Neuron (in vitro differentiated cells): Measurements from ENCODE around the gene LDAH.

Source experiments
- H2AFZ ChIP-seq: one replicate; pipeline ENCODE4 v1.6.1; 2013; ENCODE audit warnings: low read depth, mild to moderate bottlenecking, inconsistent platforms, low read length, moderate library complexity
- H3K27me3 ChIP-seq: one replicate; pipeline ENCODE4 v1.6.1; 2013; ENCODE audit warnings: low read length; ENCODE audit not compliant: insufficient read depth
- H3K36me3 ChIP-seq: one replicate; pipeline ENCODE4 v1.6.1; 2013; ENCODE audit warnings: low read length; ENCODE audit not compliant: insufficient read depth
- H3K4me1 ChIP-seq: one replicate; pipeline ENCODE4 v1.6.1; 2013; ENCODE audit warnings: low read length; ENCODE audit not compliant: insufficient read depth
- H3K4me3 ChIP-seq: 2 replicates; pipeline ENCODE4 v1.5.1; 2013; ENCODE audit warnings: mild to moderate bottlenecking, low read length, moderate library complexity
- H3K9me3 ChIP-seq: one replicate; pipeline ENCODE4 v1.6.1; 2013; ENCODE audit warnings: low read length

Gene LDAH

GRCh38 chr2:20670315-20671035 is 152.4 kb downstream of the LDAH start:
- Histone ChIP-seq H3K9me3 (peaks cover 4% of the 10 kb centered on the region), H3K36me3 (peaks cover 3% of the 10 kb centered on the region), H3K27me3 (peaks cover 17% of the 10 kb centered on the region), H2AFZ (no peak overlapping the region), H3K4me1 (peaks cover 12% of the 10 kb centered on the region), H3K4me3 (no peak overlapping the region)

DNA sequence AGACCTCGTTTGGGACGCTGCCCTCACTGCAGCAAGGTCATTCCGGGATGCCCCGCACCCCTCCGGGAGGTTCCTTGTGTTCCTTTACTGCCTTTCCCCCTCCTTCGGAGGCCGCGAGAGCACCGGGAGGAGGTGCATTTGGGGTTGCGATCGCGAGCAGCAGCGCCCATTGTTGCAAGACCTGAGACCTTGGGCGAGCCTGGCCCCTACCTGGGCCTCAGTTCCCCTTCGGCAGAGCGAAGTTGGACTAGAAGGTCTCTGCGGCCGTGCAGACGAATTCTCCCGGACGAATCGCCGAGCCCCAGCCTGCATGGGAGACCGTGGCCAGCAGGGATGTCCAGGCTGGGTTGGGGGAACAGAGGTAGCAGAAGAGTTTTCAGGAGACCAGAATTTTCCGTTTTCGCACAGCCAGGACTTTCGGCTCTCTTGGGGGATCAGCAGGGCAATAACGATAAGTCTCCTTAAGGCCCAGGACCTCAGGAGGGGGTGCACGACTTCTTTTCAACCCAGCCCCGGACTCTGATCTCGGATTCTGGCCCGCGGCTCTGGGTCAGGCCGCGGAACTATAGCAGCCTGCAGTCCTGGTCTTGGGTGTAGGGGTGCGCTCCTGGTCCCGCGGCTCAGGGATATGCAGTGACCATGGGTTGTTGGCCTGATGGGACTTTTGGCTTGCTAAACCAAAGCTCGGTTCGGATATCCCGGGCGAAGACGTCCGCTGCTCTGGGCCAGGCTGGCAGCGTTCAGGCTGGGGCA is 153.2 kb downstream of the LDAH start:
- no peak overlapping the region for H2AFZ ChIP-seq
- peaks cover 3% of the 10 kb centered on the region for H3K36me3 ChIP-seq
- no peak overlapping the region for H3K4me3 ChIP-seq
- H3K4me1 ChIP-seq: peaks cover 12% of the 10 kb centered on the region
- H3K27me3 ChIP-seq: peaks cover 24% of the 10 kb centered on the region
- peaks cover 4% of the 10 kb centered on the region for H3K9me3 ChIP-seq

- Histone ChIP-seq H3K36me3 (peaks cover 3% of the 10 kb centered on the region), H2AFZ (no peak overlapping the region), H3K27me3 (peaks cover 32% of the 10 kb centered on the region), H3K4me1 (peaks cover 12% of the 10 kb centered on the region), H3K4me3 (no peak overlapping the region), H3K9me3 (peaks cover 7% of the 10 kb centered on the region)
These were observed 153.9 kb downstream of the LDAH start for GRCh38 chr2:20668871-20669475.

- Histone ChIP-seq H3K4me3 (peak overlapping the region; percentile 54), H3K36me3 (peaks cover 3% of the 10 kb centered on the region)
These were observed 154.4 kb downstream of the LDAH start for GRCh38 chr2:20668451-20668850.

GRCh38 chr2:20667531-20668401 is 155.1 kb downstream of the LDAH start:
- Histone ChIP-seq H3K36me3 (peaks cover 3% of the 10 kb centered on the region), H3K4me3 (peak overlapping the region; percentile 54), H3K9me3 (peaks cover 7% of the 10 kb centered on the region), H3K27me3 (peaks cover 43% of the 10 kb centered on the region), H3K4me1 (peaks cover 12% of the 10 kb centered on the region), H2AFZ (peak overlapping the region; percentile 75)

More at GRCh38 chr2:20668451-20668850, 154.4 kb downstream of the LDAH start:
- H3K9me3 ChIP-seq: peaks cover 7% of the 10 kb centered on the region
- no peak overlapping the region for H2AFZ ChIP-seq
- H3K4me1 ChIP-seq: peaks cover 12% of the 10 kb centered on the region
- peaks cover 37% of the 10 kb centered on the region for H3K27me3 ChIP-seq

DNA sequence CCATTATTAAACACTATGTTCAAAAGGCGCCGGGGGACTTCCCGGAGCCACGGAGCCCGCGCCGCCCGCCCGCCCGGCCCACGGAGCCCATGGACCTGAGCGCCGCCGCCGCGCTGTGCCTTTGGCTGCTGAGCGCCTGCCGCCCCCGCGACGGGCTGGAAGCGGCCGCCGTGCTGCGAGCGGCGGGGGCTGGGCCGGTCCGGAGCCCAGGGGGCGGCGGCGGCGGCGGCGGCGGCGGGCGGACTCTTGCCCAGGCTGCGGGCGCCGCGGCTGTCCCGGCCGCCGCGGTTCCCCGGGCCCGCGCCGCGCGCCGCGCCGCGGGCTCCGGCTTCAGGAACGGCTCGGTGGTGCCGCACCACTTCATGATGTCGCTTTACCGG is 155.8 kb downstream of the LDAH start:
- H2AFZ ChIP-seq: peak overlapping the region; percentile 75
- peak overlapping the region; percentile 54 for H3K4me3 ChIP-seq
- H3K4me1 ChIP-seq: peaks cover 14% of the 10 kb centered on the region
- peaks cover 49% of the 10 kb centered on the region for H3K27me3 ChIP-seq
- peaks cover 3% of the 10 kb centered on the region for H3K36me3 ChIP-seq
- H3K9me3 ChIP-seq: peaks cover 7% of the 10 kb centered on the region

- Histone ChIP-seq H3K4me1 (peaks cover 20% of the 10 kb centered on the region), H3K4me3 (peak within 1 kb of the TSS; percentile 54), H3K36me3 (peaks cover 3% of the 10 kb centered on the region)
These were observed 156.4 kb downstream of the LDAH start, which contains the start of gene GDF7 for GRCh38 chr2:20666304-20667150. Gene GDF7 (plus strand): TSS chr2:20667144. CDS start chr2:20667240, 96 bp downstream.

DNA sequence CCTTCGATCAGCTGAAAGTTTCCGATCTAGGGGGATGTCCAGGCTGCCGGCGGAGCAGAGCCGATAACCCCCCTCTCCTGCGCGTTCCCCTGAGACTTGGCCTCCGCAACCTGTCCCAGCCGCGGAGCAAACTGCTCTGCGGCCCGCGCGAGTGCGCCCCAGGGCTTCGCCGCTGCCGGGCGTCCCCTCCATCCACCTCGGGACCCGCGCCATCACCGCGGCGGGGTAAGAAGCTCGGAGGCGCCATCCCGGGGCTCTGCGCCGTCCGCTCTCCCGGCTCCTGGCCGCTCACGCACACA is 156.9 kb downstream of the LDAH start:
- peaks cover 3% of the 10 kb centered on the region for H3K9me3 ChIP-seq
- H3K4me1 ChIP-seq: peaks cover 25% of the 10 kb centered on the region
- H2AFZ ChIP-seq: peak overlapping the region; percentile 88
- H3K36me3 ChIP-seq: peaks cover under 1% of the 10 kb centered on the region
- peak overlapping the region; percentile 35 for H3K4me3 ChIP-seq
- H3K27me3 ChIP-seq: peaks cover 53% of the 10 kb centered on the region

More at GRCh38 chr2:20666304-20667150, 156.4 kb downstream of the LDAH start, which contains the start of gene GDF7:
- H3K9me3 ChIP-seq: peaks cover 7% of the 10 kb centered on the region
- H3K27me3 ChIP-seq: peaks cover 53% of the 10 kb centered on the region
- peak within 1 kb of the TSS; percentile 88 for H2AFZ ChIP-seq

GRCh38 chr2:20665243-20666004 is 157.5 kb downstream of the LDAH start:
- peaks cover 3% of the 10 kb centered on the region for H3K9me3 ChIP-seq
- H3K4me1 ChIP-seq: peaks cover 26% of the 10 kb centered on the region
- peak overlapping the region; percentile 35 for H3K4me3 ChIP-seq
- H2AFZ ChIP-seq: peak overlapping the region; percentile 88
- H3K27me3 ChIP-seq: peaks cover 53% of the 10 kb centered on the region
- no peaks in the 10 kb centered on the region for H3K36me3 ChIP-seq

- no peaks in the 10 kb centered on the region for H3K36me3 ChIP-seq
- H2AFZ ChIP-seq: no peak overlapping the region
- H3K27me3 ChIP-seq: peaks cover 53% of the 10 kb centered on the region
- H3K4me1 ChIP-seq: peaks cover 26% of the 10 kb centered on the region
- no peak overlapping the region for H3K4me3 ChIP-seq
- peaks cover 3% of the 10 kb centered on the region for H3K9me3 ChIP-seq
These were observed 158.3 kb downstream of the LDAH start for GRCh38 chr2:20664431-20665242.

- Histone ChIP-seq H3K4me1 (peaks cover 26% of the 10 kb centered on the region), H3K36me3 (no peaks in the 10 kb centered on the region), H2AFZ (no peak overlapping the region), H3K9me3 (peaks cover 3% of the 10 kb centered on the region), H3K27me3 (peaks cover 53% of the 10 kb centered on the region), H3K4me3 (no peak overlapping the region)
These were observed 158.9 kb downstream of the LDAH start for GRCh38 chr2:20664071-20664390.
